Endothelial cell of umbilical vein (primary cell): ENCODE data around the gene IL12B. TPM values are rescaled to one million over a fixed set of nuclear protein-coding genes. Genes with fewer than 3 reads are reported as not detected.
"Not testable (repeated sequence)": the region's sequence is repeated elsewhere in the genome, so short reads cannot be mapped to it uniquely, and the experiment has no call there.

Experiments used
- BruUV-seq: library from RNA; stranded (reverse); fragments of 400-500 nt; replicated peaks from 2 replicates; lab custom pipeline; 2021; lab: Mats Ljungman, UMichigan
- CTCF ChIA-PET: fragments of 300-600, 350-600 bp; sonication (Branson Sonifier 250); formaldehyde crosslinking; loops from one replicate; lab custom pipeline; 2021; ENCODE audit warnings: antibody characterized with exemption, inconsistent platforms; lab: Charles Lee
- POLR2A ChIA-PET: fragments of 300-600, 350-600 bp; sonication (Branson Sonifier 250); formaldehyde crosslinking; loops from one replicate; lab custom pipeline; 2021; ENCODE audit warnings: antibody characterized with exemption, inconsistent platforms; lab: Charles Lee
- DNase-seq: peaks from one replicate; pipeline ENCODE4 v3.0.0-alpha.2; 2011; ENCODE audit warnings: low read depth, low spot score
- FAIRE-seq: peaks from 2 replicates; lab custom pipeline; 2011; peaks lifted over from hg19 to GRCh38; lab: Jason Lieb, UNC
- H2AFZ ChIP-seq: 2 replicates; pipeline ENCODE4 v1.6.0; 2012; ENCODE audit warnings: low read depth, low read length, control low read depth, inconsistent platforms
- H3K27ac ChIP-seq: 2 replicates; pipeline ENCODE4 v1.5.1; 2011; ENCODE audit warnings: low read depth, mild to moderate bottlenecking, control low read depth, low read length, moderate library complexity; ENCODE audit not compliant: insufficient read depth
- H3K27me3 ChIP-seq, 2 experiments: 2 replicates each; pipeline versions ENCODE4 v1.6.0 to v1.6.1; 2011; ENCODE audit warnings: low read length in 2 of 2, mixed read lengths in 1 of 2; ENCODE audit not compliant: control insufficient read depth in 2 of 2, insufficient read depth in 2 of 2
- H3K36me3 ChIP-seq, 2 experiments: 2 replicates in 1 of 2; 3 replicates in 1 of 2; pipeline ENCODE4 v1.5.1; 2011; ENCODE audit warnings: low read length in 2 of 2, mild to moderate bottlenecking in 1 of 2, moderate library complexity in 1 of 2; ENCODE audit not compliant: control insufficient read depth in 2 of 2, insufficient read depth in 2 of 2; ENCODE audit errors: extremely low read depth in 1 of 2
- H3K4me1 ChIP-seq: 3 replicates; pipeline ENCODE4 v1.5.1; 2011; ENCODE audit warnings: mild to moderate bottlenecking, low read length; ENCODE audit not compliant: control insufficient read depth, insufficient read depth; ENCODE audit errors: extremely low read depth
- H3K4me2 ChIP-seq: 2 replicates; pipeline ENCODE4 v1.6.1; 2011; ENCODE audit warnings: low read length, control low read depth, mixed read lengths; ENCODE audit not compliant: insufficient read depth
- H3K4me3 ChIP-seq, 3 experiments: fragments of 200-600 bp in 1 of 3; sonication (generic), shearing (Covaris generic) in 1 of 3; replicated peaks in 1 of 3; 2 replicates each; pipeline ENCODE4 v1.5.1; 2011 to 2016; ENCODE audit warnings: control low read depth in 3 of 3, low read length in 3 of 3, mild to moderate bottlenecking in 2 of 3, inconsistent platforms in 1 of 3, low read depth in 1 of 3, moderate library complexity in 1 of 3; ENCODE audit not compliant: insufficient read depth in 1 of 3
- H3K79me2 ChIP-seq: 2 replicates; pipeline ENCODE4 v1.6.0; 2012; ENCODE audit warnings: low read length, inconsistent platforms; ENCODE audit not compliant: control insufficient read depth, insufficient read depth
- H3K9ac ChIP-seq: replicated peaks from 2 replicates; pipeline ENCODE3; 2011; ENCODE audit warnings: low read length, control low read depth; ENCODE audit not compliant: insufficient read depth; ENCODE audit errors: extremely low read depth
- H3K9me1 ChIP-seq: replicated peaks from 3 replicates; pipeline ENCODE4 v1.6.0; 2011; ENCODE audit warnings: mild to moderate bottlenecking, low read length; ENCODE audit not compliant: control insufficient read depth, insufficient read depth; ENCODE audit errors: extremely low read depth
- H3K9me3 ChIP-seq: replicated peaks from 2 replicates; pipeline ENCODE4 v1.5.1; 2012; ENCODE audit warnings: low read length, inconsistent platforms; ENCODE audit not compliant: control insufficient read depth, insufficient read depth
- H4K20me1 ChIP-seq: replicated peaks from 2 replicates; pipeline ENCODE3; 2011; ENCODE audit warnings: mild to moderate bottlenecking, low read length; ENCODE audit not compliant: control insufficient read depth, insufficient read depth; ENCODE audit errors: extremely low read depth
- GATA2 ChIP-seq: IDR thresholded peaks from 2 replicates; pipeline ENCODE4 v1.7.0; 2011; ENCODE audit warnings: low read depth, mild to moderate bottlenecking, moderate library complexity, mixed read lengths, low read length; ENCODE audit not compliant: insufficient read length, insufficient read depth
- JUN ChIP-seq: IDR thresholded peaks from 2 replicates; pipeline ENCODE4 v1.6.1; 2011; ENCODE audit warnings: borderline replicate concordance, low read depth; ENCODE audit not compliant: insufficient read length, insufficient read depth
- MYC ChIP-seq: IDR thresholded peaks from one replicate; pipeline ENCODE4 v1.6.1; 2011; ENCODE audit warnings: mild to moderate bottlenecking, low read depth, low read length
- dilution Hi-C: fragments of 300-500 bp; cut with MboI; formaldehyde crosslinking; loops from one replicate; pipeline ENCODE4 v1.15.0; 2019; ENCODE audit warnings: low sequenced_read_pairs; ENCODE audit not compliant: extremely low pct_ligation_motif_present
- intact Hi-C: fragments of 100-400 bp; cut with micrococcal nuclease; formaldehyde crosslinking; loops from one replicate; pipeline ENCODE4 v1.10.0; 2022
- polyA plus RNA-seq, 4 experiments: library from polyadenylated mRNA; depleted of rRNA in 3 of 4; stranded (reverse) in 3 of 4; unstranded in 1 of 4; fragments of >200 nt; gene quantifications; 2 replicates each; pipeline versions ENCODE4 v1.2.1 to v1.2.3, GENCODE V29; 2011 to 2012; ENCODE audit warnings: missing spikeins in 1 of 4
- total RNA-seq: library from RNA; stranded (reverse); gene quantifications from 2 replicates; pipeline ENCODE4 v1.2.3, GENCODE V29; 2021
- TF ChIP-seq, protein P1 (sequence below), 2 donors: IDR thresholded peaks; 1 replicate in 1 of 2; 2 replicates in 1 of 2; pipeline ENCODE4 v1.5.1; 2011; ENCODE audit warnings: low read length in 2 of 2, mild to moderate bottlenecking in 2 of 2, moderate library complexity in 2 of 2, control low read depth in 1 of 2, inconsistent platforms in 1 of 2, low read depth in 1 of 2; ENCODE audit not compliant: insufficient read depth in 1 of 2; ENCODE audit errors: extremely low read depth in 1 of 2
- TF ChIP-seq, protein P2 (sequence below): IDR thresholded peaks from 2 replicates; pipeline ENCODE4 v1.6.1; 2011; ENCODE audit not compliant: insufficient read depth, insufficient read length

The IL12B gene
- total and polyA plus RNA-seq, 2 donors (not counting 3 experiments of a cell fraction or from before 2014, with no cell fraction given), result not detected

DNA sequence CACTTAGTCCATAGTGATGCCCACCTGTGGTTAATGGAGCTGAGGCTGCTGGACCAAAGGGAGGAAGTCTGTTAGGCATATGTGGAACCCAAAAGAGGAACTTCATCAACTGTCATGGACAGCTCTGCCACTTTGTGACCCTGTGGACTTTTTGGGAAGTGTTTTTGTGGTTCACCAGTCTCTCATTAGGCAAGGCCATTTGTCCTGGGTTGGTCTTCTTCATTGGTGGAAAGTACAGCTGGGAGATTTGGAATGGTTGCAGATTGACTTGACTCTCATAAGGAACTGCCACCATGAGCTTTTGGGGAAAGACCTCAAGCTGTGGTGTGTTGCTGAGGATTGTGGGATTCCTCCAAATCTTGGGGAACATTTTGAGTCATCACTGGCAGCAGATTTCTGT, 31.9 kb upstream of the IL12B start:
- no peaks in the 10 kb centered on the region for H4K20me1 ChIP-seq
- no peaks in the 10 kb centered on the region for H3K27me3 ChIP-seq
- H3K4me1 ChIP-seq, result no peaks in the 10 kb centered on the region
- H3K9ac ChIP-seq, result no peak overlapping the region
- dilution Hi-C loops (no loop called here), intact Hi-C loops (no loop called here)
- H3K27ac ChIP-seq, result no peak overlapping the region
- H3K79me2 ChIP-seq, result no peaks in the 10 kb centered on the region
- no peak overlapping the region for H3K4me2 ChIP-seq
- H3K36me3 ChIP-seq, result no peaks in the 10 kb centered on the region
- CTCF ChIA-PET, result no interaction called here
- no TSS peak for BruUV-seq
- no peaks in the 10 kb centered on the region for H3K9me3 ChIP-seq
- POLR2A ChIA-PET, result no interaction called here
- H2AFZ ChIP-seq, result no peak overlapping the region
- no peak for FAIRE-seq
- no peak overlapping the region for H3K4me3 ChIP-seq
- no peaks in the 10 kb centered on the region for H3K9me1 ChIP-seq
- TF ChIP-seq MYC, result no peak
- TF ChIP-seq GATA2, result no peak
- no peak for TF ChIP-seq JUN
- TF ChIP-seq, protein P1, sequence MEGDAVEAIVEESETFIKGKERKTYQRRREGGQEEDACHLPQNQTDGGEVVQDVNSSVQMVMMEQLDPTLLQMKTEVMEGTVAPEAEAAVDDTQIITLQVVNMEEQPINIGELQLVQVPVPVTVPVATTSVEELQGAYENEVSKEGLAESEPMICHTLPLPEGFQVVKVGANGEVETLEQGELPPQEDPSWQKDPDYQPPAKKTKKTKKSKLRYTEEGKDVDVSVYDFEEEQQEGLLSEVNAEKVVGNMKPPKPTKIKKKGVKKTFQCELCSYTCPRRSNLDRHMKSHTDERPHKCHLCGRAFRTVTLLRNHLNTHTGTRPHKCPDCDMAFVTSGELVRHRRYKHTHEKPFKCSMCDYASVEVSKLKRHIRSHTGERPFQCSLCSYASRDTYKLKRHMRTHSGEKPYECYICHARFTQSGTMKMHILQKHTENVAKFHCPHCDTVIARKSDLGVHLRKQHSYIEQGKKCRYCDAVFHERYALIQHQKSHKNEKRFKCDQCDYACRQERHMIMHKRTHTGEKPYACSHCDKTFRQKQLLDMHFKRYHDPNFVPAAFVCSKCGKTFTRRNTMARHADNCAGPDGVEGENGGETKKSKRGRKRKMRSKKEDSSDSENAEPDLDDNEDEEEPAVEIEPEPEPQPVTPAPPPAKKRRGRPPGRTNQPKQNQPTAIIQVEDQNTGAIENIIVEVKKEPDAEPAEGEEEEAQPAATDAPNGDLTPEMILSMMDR (IDR thresholded peaks at IDR 0.05; ENCODE audit: extremely low read depth in 1 of 2, insufficient read depth in 1 of 2, low read depth in 1 of 2, low read length in 2 of 2), result no peak
- TF ChIP-seq, protein P2, sequence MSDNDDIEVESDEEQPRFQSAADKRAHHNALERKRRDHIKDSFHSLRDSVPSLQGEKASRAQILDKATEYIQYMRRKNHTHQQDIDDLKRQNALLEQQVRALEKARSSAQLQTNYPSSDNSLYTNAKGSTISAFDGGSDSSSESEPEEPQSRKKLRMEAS, result no peak
- DNase-seq, result no peak

DNA sequence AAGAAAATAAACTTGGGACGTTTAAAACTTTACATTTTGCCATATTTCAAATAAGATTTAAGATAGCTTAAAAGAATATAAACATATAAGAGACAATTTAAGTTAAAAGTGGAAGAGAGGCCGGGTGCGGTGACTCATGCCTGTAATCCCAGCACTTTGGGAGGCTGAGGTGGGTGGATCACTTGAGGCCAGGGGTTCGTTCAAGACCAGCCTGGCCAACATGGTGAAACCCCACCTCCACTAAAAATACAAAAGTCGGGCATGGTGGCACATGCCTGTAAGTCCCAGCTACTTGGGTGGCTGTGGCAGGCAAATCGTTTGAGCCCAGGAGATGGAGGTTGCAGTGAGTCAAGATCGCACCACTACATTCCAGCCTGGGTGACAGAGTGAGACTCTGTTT, 29.6 kb upstream of the IL12B start:
- H4K20me1 ChIP-seq, H3K4me1 ChIP-seq, dilution Hi-C loops, intact Hi-C loops, H3K9ac ChIP-seq, H3K27ac ChIP-seq, FAIRE-seq, H3K79me2 ChIP-seq, H3K27me3 ChIP-seq, H3K4me2 ChIP-seq, BruUV-seq, POLR2A ChIA-PET, H3K4me3 ChIP-seq, H3K9me1 ChIP-seq, CTCF ChIA-PET, H3K36me3 ChIP-seq, DNase-seq, H3K9me3 ChIP-seq, H2AFZ ChIP-seq: not testable (repeated sequence)
